T-helper 1 cell treated with Interleukin-12 subunit alpha and Interleukin-12 subunit beta and Interleukin-4 antibody, amounts not matched to agents 30 μg/mL and 1 μg/mL, for 36 hours (primary cell): ENCODE measurements around the gene KRTAP9-7.
A peak's percentile ranks its signal among the peaks of the same experiment; 100 is the strongest.

Experiments
- H3K27ac Mint-ChIP-seq: one replicate; pipeline ENCODE4 v1.8.0; 2021; ENCODE audit warnings: mild to moderate bottlenecking, mixed read lengths
- H3K27me3 Mint-ChIP-seq: one replicate; pipeline ENCODE4 v1.8.0; 2021; ENCODE audit warnings: low read depth, mixed read lengths
- H3K36me3 Mint-ChIP-seq: one replicate; pipeline ENCODE4 v1.8.0; 2021; ENCODE audit warnings: low read depth, mixed read lengths
- H3K4me1 Mint-ChIP-seq: one replicate; pipeline ENCODE4 v1.8.0; 2021; ENCODE audit warnings: low read depth, mixed read lengths
- H3K4me3 Mint-ChIP-seq: one replicate; pipeline ENCODE4 v1.8.0; 2021; ENCODE audit warnings: mild to moderate bottlenecking, moderate library complexity, mixed read lengths
- H3K9me3 Mint-ChIP-seq: one replicate; pipeline ENCODE4 v1.8.0; 2021; ENCODE audit warnings: mixed read lengths

Gene KRTAP9-7

GRCh38 chr17:41301204-41301790 lies 25.8 kb downstream of the KRTAP9-7 start:
- Mint-ChIP-seq H3K9me3 (no peaks in the 10 kb centered on the region), H3K27me3 (peaks cover 7% of the 10 kb centered on the region), H3K4me1 (no peaks in the 10 kb centered on the region), H3K27ac (no peak overlapping the region), H3K4me3 (no peak overlapping the region), H3K36me3 (no peaks in the 10 kb centered on the region)

DNA sequence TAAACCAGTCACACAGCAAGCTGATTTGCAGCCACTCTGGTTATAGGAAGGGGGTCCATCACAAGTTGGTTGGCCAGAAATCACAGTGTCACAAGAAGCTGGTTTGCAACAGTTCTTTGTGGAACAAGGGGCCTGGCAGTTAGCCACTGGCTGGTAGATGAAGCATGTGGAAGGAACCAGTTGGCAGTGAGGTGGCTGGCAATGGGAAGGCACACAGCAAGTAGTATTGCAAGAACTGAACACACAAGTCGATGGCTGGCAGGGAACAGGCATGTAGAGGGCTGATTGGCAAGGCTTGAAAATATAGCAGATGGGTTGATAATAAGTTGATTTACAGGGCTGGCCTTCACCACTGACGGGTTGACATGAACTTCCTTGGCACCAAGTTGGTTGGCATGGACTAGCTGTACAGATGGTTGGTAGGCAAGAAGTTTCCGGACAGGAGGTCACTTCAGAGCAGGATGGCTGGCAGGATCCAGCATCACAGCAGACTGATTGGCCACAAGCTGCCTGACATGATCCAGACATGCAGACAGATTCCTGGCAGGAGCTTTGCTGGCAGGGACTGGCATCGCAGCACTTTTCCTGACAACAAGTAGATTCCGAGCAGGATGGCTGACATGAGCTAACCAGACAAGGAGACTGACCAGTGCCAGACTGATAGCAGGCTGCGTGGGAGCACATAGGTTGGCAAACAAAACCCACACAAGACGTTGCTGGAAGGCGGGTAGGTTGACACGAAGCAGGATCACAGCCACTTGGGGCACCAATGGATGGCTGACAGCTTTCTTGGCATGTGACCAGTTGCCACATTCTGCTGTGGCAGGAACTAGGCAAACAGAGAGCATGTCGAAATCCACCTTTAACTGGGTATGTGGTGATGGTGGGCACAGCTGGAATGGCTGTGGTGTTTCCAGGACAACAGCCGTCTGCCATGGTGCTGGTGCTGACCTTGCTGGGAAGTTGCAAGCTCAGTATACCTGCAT lies 26.7 kb downstream of the KRTAP9-7 start, which contains the start of gene KRTAP29-1:
Gene KRTAP29-1 (minus strand): TSS at position 936 of the 986 bp plus-strand sequence. CDS start 0 bp downstream, at position 936.
- H3K9me3 Mint-ChIP-seq, result no peaks in the 10 kb centered on the region
- H3K27me3 Mint-ChIP-seq, result peaks cover 3% of the 10 kb centered on the region
- H3K4me1 Mint-ChIP-seq, result no peaks in the 10 kb centered on the region
- H3K4me3 Mint-ChIP-seq, result no peak within 1 kb of the TSS
- no peak within 1 kb of the TSS for H3K27ac Mint-ChIP-seq
- H3K36me3 Mint-ChIP-seq, result no peaks in the 10 kb centered on the region

DNA sequence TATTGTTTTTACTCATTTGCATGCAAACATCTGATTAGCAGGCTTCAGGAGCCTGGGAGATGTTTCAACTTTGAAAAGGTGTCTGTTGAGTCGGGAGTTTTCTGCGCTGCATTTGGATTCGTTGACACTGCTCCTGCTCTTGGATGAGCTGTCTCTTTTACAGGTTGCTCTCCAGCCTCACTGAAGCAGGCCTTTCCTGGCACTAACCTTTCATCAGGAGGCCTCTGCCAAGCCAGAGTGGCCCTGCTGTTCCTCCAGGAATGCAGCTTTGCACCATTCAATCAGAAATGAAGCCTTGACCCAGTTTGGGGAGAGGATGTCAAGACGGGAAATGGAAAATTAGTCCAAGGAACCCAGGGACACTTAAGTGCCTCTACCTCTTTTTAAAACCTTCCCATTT lies 27.5 kb downstream of the KRTAP9-7 start:
- Mint-ChIP-seq H3K4me1 (peaks cover 4% of the 10 kb centered on the region), H3K27me3 (peaks cover 9% of the 10 kb centered on the region), H3K36me3 (no peaks in the 10 kb centered on the region), H3K27ac (no peak overlapping the region), H3K4me3 (no peak overlapping the region), H3K9me3 (no peaks in the 10 kb centered on the region)

DNA sequence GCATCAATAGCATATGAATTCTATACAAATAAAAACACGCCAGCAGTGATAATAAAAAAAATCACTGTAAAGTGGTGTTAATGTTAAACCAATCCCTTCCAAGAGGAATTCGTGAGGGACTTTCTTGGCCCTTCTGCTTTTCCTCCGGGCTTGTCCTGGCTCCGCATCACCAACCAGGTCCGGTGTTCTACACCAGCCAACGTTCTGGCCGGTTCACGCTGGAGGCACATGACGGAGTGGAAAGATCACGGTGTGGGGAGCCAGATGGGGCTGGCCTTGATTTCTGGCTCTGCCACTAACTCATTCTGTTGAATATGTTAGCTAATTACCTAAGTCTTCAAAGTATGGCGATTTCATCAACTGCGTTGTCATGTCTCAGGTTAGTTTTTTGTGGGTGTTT lies 28.6 kb downstream of the KRTAP9-7 start:
- H3K9me3 Mint-ChIP-seq, result no peaks in the 10 kb centered on the region
- no peak overlapping the region for H3K4me3 Mint-ChIP-seq
- no peaks in the 10 kb centered on the region for H3K36me3 Mint-ChIP-seq
- H3K27me3 Mint-ChIP-seq, result peaks cover 11% of the 10 kb centered on the region
- no peak overlapping the region for H3K27ac Mint-ChIP-seq
- H3K4me1 Mint-ChIP-seq, result peaks cover 15% of the 10 kb centered on the region

DNA sequence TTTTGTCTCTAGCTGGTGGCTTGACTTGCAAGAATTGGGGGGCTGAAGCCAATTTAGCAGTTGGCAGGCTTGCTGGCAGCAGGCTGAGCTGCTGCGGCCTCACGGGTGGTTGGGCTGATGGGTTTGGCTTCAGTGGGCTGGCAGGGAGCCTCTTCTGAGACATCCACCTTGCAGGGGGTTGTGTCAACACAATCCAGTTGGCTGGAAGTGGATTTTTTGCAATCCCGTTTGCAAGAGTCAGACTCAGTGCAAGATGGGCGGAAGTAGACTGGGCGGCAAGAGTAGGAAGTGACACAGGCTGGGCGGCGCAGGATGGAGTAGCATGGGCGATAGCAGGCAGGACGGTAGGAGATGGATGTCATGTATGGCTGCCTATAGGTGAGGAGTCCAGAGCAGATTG lies 32.1 kb downstream of the KRTAP9-7 start:
- peak overlapping the region; percentile 25 for H3K4me3 Mint-ChIP-seq
- peaks cover 19% of the 10 kb centered on the region for H3K27me3 Mint-ChIP-seq
- peaks cover 24% of the 10 kb centered on the region for H3K4me1 Mint-ChIP-seq
- H3K9me3 Mint-ChIP-seq, result no peaks in the 10 kb centered on the region
- peak overlapping the region; percentile 46 for H3K27ac Mint-ChIP-seq
- no peaks in the 10 kb centered on the region for H3K36me3 Mint-ChIP-seq

DNA sequence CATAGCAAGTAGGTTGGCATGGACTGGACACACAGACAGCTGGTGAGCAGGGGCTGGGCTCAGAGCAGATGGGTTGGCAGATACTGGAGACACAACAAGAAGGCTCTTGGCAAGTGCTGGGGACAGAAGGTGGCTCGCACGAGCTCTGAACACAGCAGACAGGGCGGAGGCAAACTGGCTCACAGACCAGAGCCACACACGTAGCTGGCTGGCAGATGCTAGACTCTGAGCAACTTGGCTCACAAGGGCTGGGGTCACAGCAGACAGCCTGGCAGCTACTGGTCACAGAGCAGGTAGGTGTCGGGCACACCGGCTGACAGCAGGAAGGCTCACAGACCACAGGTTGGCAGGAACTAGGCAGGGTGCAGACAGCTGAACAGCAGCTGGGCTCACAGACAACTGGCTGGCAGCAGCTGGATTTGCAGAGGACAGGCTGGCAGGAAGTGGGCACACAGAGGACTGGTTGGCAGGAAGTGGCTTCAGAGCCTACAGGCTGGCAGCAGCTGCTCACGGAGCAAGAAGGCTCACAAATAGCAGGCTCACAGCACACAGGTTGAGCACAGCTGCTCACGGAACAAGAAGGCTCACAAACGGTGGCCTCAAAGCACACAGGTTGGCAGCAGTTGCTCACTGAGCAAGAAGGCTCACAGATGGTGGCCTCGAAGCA lies 32.9 kb downstream of the KRTAP9-7 start:
- no peaks in the 10 kb centered on the region for H3K9me3 Mint-ChIP-seq
- H3K27ac Mint-ChIP-seq, result peak overlapping the region; percentile 46
- H3K4me1 Mint-ChIP-seq, result peaks cover 24% of the 10 kb centered on the region

DNA sequence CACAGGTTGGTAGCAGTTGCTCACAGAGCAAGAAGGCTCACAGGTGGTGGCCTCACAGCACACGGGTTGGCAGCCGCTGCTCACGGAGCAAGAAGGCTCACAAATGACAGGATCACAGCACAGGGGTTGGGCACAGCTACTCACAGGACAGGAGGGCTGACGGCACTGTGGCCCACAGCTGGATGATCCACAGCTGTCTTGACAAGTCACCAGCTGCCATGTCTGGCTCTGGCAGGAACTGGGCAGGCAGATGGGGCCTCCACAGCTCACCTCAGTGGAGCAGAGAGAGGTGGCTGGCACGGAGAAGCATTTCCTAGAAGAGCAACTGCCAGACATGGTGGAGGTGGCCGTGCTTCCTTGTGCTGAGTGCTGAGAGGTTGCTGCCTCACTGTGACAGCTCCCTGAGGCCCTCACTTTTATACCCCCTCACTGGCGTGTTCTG lies 33.4 kb downstream of the KRTAP9-7 start, which contains the start of gene KRTAP16-1:
Gene KRTAP16-1 (minus strand): TSS at position 392 of the 442 bp plus-strand sequence. CDS start 56 bp downstream, at position 336.
- peak within 1 kb of the TSS; percentile 46 for H3K27ac Mint-ChIP-seq
- H3K4me1 Mint-ChIP-seq, result peaks cover 24% of the 10 kb centered on the region
- H3K27me3 Mint-ChIP-seq, result peaks cover 19% of the 10 kb centered on the region
- H3K4me3 Mint-ChIP-seq, result peak within 1 kb of the TSS; percentile 18
- H3K36me3 Mint-ChIP-seq, result no peaks in the 10 kb centered on the region
- no peaks in the 10 kb centered on the region for H3K9me3 Mint-ChIP-seq

More for the DNA sequence above, 32.9 kb downstream of the KRTAP9-7 start:
- Mint-ChIP-seq H3K4me3 (peak overlapping the region; percentile 18), H3K27me3 (peaks cover 19% of the 10 kb centered on the region), H3K36me3 (no peaks in the 10 kb centered on the region)

DNA sequence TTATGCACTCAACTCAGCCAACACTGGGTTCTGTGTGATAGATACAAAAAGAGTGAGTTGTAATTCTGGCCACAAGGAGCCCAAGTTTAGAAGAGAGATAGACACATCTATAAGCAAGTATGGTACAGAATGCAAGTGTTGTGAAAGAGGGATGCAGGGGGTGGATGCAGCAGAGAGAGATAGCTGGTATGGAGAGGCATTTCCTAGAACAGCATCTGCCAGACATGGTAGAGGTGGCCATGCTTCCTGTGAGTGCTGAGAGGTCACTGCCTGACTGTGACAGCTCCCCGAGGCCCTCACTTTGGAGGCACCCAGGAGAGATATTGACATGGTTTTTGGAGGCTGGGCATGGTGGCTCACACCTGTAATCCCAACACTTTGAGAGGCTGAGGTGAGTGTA lies 35.6 kb downstream of the KRTAP9-7 start:
- peaks cover 24% of the 10 kb centered on the region for H3K4me1 Mint-ChIP-seq
- no peak overlapping the region for H3K27ac Mint-ChIP-seq
- no peak overlapping the region for H3K4me3 Mint-ChIP-seq

DNA sequence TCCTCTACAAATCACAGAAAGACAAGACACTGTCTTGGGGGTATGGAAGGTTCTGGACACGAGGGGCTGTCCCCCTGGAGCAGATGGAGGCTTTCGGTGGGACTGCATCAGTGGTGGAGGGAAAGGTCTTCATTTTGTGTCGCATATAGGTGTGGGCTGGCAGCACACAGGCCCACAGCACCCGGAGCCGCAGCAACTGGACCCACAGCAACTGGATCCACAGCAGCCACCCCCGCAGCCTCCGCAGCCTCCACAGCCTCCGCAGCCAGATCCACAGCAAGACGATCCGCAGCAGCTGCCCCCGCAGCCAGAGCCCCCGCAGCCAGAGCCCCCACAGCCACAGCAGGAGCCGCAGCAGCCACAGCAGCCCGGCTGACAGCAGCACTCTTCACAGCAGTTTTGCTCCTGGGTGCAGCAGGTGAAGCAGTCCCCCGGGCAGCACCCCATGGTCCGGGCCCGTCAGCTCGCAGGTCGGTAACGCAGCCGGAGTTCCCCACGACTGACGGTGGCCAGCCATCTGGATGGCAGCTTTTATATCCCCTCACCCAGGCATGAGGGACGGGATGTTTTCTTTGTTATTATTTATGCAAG lies 39.8 kb downstream of the KRTAP9-7 start, which contains the start of gene KRTAP17-1:
Gene KRTAP17-1 (minus strand): TSS at position 507 of the 591 bp plus-strand sequence. CDS start 60 bp downstream, at position 447.
- no peaks in the 10 kb centered on the region for H3K36me3 Mint-ChIP-seq
- H3K27ac Mint-ChIP-seq, result no peak within 1 kb of the TSS
- peaks cover 18% of the 10 kb centered on the region for H3K27me3 Mint-ChIP-seq
- H3K4me3 Mint-ChIP-seq, result no peak within 1 kb of the TSS
- H3K9me3 Mint-ChIP-seq, result peaks cover 10% of the 10 kb centered on the region
- peaks cover 4% of the 10 kb centered on the region for H3K4me1 Mint-ChIP-seq

More for the DNA sequence above, 35.6 kb downstream of the KRTAP9-7 start:
- Mint-ChIP-seq H3K36me3 (no peaks in the 10 kb centered on the region), H3K27me3 (peaks cover 20% of the 10 kb centered on the region), H3K9me3 (no peaks in the 10 kb centered on the region)

GRCh38 chr17:41315814-41316445 lies 40.4 kb downstream of the KRTAP9-7 start:
- Mint-ChIP-seq H3K36me3 (no peaks in the 10 kb centered on the region), H3K4me3 (no peak overlapping the region), H3K27ac (no peak overlapping the region), H3K9me3 (peaks cover 14% of the 10 kb centered on the region), H3K27me3 (peaks cover 18% of the 10 kb centered on the region), H3K4me1 (peaks cover 3% of the 10 kb centered on the region)

DNA sequence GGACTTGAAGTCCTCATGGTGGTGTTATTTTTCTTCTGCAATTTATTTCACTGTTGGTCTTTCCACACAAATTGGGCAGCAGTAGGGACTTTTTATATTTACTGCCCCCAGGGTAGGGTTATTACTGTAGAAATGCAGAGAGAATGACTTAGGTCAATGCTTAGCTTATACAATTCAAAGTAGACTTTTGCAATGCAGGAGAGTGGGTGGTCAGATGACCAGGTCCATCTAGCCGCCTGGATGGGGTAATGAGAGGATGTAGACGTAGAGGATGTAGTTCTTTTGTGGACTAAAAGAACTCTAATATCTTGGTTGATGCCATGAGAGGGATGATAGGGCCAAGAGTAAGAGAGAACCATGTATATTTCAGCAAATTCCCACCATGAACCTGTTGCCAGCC lies 42.7 kb downstream of the KRTAP9-7 start:
- Mint-ChIP-seq H3K9me3 (peaks cover 14% of the 10 kb centered on the region), H3K27ac (no peak overlapping the region), H3K4me3 (no peak overlapping the region), H3K4me1 (no peaks in the 10 kb centered on the region), H3K36me3 (no peaks in the 10 kb centered on the region), H3K27me3 (peaks cover 7% of the 10 kb centered on the region)

DNA sequence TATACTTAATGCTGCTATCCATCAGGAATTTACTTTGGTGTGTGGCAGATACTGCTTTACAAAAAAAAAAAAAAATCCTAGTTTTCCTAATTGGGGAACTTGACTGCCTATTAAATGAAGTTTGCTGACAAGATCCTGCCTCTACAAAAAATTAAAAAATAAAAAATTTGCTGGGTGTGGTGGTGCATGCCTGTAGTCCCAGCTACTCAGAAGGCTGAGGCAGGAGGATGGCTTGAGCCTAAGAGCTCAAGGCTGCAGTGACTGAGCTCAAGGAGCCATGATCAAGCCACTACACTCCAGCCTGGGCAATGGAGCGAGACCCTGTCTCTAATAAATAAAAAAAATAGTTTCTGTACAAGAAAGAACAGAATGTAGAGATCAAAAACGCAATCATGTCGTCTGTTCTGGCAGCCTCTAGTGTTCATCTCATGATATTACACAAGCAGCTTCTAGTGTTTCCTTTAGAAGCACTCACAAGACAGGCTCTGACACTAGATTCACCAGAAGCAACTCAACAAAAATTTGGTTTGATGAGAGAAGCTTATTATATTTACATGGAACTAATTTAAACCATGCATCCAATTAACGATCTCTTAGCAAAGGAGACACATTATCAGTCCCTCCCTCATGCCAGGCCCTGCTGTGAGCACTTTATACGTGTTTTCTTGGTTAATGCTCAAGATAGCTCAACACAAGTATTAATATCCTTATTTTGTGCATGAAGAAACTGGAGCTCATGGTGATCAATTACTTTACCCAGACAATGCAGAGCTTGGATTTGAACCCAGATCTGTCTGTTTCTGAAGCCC lies 46.8 kb downstream of the KRTAP9-7 start:
- Mint-ChIP-seq H3K4me3 (no peak overlapping the region), H3K9me3 (peaks cover 14% of the 10 kb centered on the region), H3K4me1 (no peaks in the 10 kb centered on the region), H3K27ac (no peak overlapping the region), H3K27me3 (peaks cover 3% of the 10 kb centered on the region), H3K36me3 (no peaks in the 10 kb centered on the region)
